NCI-H1092 treated with DMSO at 0.1 percent for 48 hours (cell line): Measurements from ENCODE around the gene MRGPRF.
"Not testable (repeated sequence)": the region's sequence is repeated elsewhere in the genome, so short reads cannot be mapped to it uniquely, and the experiment has no call there.

ENCODE experiments used
- DNase-seq: peaks from one replicate; lab custom pipeline; 2025; lab: John Stamatoyannopoulos, UW

The MRGPRF gene

GRCh38 chr11:68987211-68987610, 25.8 kb downstream of the MRGPRF start:
- no peak for DNase-seq

DNA sequence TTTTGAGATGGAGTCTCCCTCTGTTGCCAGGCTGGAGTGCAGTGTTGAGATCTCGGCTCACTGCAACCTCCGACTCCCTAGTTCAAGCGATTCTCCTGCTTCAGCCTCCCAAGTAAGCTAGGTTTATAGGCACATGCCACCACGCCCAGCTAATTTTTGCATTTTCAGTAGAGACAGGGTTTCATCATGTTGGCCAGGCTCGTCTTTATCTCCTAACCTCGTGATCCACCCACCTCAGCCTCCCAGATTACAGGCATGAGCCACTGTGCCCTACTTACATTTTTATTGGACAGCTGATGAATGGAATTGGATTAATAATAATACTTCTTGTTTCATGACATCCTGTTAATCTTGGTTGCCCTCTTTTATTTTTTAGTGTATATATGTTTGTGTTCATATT, 29.2 kb downstream of the MRGPRF start:
- DNase-seq: no peak

DNA sequence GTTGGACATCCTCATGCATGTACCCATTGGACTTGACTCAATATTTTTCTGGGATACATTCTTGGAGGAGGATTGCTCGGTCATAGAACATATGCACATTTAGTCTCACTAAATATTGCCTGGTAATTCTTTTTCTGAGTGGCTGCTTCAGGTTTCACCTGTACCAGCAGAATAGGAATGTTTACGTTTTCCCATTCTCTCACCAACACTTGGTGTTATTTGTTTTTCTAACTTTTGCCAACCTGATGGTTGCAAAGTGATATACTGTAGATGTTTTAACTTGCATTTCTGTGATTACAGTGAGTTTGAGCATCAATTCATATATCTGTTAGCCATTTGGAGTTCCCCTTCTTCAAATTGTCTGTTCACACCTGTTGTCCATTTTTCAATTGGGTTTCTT, 30.9 kb downstream of the MRGPRF start:
- DNase-seq: no peak

- DNase-seq: no peak
These were observed 32.3 kb downstream of the MRGPRF start, which contains the start of gene MRGPRD for GRCh38 chr11:68980776-68981065. Gene MRGPRD (minus strand): TSS chr11:68980986. CDS start chr11:68980986, 0 bp downstream.

- DNase-seq: no peak
These were observed 32.9 kb downstream of the MRGPRF start for GRCh38 chr11:68979931-68980775.

- DNase-seq: no peak
These were observed 34.0 kb downstream of the MRGPRF start for GRCh38 chr11:68978931-68979594.

DNA sequence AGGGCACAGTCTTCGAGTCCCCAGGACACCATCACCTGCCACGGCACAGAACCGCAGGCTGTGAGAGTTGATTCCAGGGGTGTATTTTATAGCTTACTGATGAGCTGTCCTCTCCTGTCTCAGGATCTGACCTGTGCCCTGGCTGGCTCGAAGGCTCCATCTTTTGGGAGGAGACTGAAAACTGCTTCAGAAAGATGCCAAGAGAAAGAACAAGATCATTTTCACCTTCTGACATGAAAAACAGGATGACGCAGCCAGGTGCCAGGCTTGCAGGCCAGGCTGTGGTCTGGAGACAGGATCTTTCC, 34.5 kb downstream of the MRGPRF start:
- no peak for DNase-seq

DNA sequence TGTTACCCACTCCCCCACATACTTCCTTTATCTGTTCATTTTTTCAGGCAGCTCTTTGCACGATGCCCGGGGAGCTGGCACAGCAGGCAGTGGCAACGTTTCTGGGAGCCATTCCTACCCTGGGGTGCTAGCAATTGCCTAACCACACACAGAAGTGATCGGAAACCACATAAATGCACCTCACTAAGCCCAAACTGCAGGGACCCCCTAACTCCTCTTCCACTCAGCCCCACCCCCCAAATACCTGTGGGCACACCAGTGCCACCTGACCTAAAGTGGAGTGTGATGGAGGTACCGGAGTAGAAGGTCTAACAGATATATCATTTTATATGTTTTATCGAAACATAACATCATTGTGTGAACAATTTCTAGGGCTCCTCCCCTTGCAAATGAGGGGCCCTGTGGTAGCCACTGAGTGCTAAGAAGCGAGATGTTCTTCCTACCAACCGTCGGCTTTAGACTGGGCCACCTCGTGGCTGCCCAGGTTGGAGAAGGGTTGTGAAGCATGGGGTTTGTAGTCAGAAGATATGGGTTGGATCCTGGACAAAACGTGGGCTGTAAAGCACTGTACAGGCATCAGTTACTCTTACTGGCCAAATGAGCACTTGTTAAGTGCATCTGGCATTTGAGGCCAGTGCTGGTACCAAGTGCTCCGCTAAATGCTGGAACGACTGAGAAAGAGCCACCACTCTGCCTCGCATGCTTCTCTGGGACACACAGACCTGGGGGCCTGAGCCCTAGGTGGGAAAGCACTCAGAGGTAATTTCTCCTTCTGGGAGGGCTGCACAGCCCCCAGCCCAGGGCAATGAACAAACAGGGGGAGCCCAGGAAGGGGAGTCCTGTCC, 35.0 kb downstream of the MRGPRF start:
- DNase-seq: no peak

GRCh38 chr11:68976563-68976962, 36.5 kb downstream of the MRGPRF start:
- DNase-seq: no peak

GRCh38 chr11:68976095-68976494, 37.0 kb downstream of the MRGPRF start:
- DNase-seq: no peak

GRCh38 chr11:68974421-68975194, 38.4 kb downstream of the MRGPRF start:
- no peak for DNase-seq

GRCh38 chr11:68973706-68974105, 39.3 kb downstream of the MRGPRF start:
- not testable (repeated sequence) for DNase-seq

DNA sequence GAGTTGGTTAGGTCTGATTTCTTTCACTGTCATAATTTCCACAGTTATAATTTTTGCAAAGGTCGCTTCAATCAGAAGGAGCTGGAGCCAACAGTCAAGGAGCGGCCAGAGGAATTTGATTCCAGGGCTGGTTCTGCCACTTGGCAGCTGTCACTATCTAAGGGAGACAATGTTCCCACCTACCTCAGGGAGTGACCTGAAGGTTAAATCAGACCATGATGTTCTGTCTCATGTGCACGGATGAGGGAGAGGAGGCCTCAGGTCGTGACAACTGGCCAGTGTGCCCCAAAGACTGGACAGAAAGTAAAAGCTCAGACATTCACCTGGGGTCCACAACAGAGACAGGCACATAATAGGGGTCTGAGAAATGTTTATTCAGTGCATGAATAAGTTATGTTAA, 39.8 kb downstream of the MRGPRF start:
- no peak for DNase-seq

GRCh38 chr11:68970921-68971636, 42.0 kb downstream of the MRGPRF start:
- DNase-seq: no peak

DNA sequence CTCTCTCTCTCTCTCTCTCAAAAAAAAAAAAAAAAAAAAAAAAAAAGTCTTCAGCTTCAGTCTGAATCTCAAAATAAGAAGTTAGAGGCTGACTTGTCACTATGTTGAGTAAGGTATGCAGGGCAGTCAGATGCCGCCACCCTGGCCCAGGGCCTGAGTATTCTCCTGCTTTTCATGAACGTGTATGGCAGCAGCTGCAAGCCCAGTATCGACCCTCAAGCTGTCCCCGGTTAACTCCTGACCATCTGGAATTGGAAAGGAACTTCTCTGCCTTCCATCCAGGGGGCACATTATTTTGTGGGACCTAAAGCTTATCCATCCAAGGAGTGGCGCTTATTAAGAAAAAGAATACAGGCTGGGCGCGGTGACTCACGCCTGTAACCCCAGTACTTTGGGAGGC, 43.7 kb downstream of the MRGPRF start:
- DNase-seq: no peak

DNA sequence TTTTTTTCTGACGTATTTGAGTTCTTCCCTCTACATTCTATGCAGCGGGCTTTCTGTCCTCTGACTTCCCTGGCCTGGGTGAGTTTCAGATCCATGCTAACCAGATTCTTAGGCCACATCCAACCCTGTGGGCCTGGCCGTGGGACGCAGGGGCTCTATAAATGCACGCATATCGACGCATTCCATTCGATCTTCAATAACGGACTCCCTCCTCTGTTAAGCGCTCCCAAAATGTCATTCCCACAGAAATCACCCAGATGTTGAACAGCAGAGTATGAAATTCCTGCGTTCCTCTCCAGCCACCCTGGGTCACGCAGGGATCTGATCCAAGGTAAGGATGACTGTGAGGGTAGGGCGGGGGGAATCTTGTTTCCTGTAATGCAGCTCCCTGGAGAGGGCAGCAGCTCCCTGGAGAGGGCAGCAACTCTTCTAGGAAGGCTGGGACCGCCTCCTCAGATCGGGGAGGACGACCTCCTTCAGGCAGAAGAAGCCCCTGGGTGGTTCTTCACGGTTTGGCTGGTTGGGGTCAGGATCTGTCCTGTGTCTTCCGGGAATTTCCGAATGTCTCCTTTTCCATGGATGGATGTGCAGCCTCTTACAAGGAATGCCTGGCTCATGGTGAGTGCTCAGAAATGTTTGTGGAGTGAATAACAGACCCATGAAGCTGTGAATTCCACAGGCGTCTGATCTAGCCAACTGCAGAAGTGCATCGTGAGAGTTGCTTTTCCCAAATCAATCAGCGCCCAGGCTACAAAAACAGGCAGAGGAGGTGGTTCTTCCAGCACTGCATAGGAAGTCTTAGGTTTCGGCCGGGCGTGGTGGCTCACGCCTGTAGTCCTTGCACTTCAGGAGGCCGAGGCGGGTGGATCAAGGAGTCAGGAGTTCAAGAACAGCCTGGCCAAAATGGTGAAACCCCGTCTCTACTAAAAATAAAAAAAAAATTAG, 44.5 kb downstream of the MRGPRF start:
- DNase-seq: no peak

- DNase-seq: no peak
These were observed 45.9 kb downstream of the MRGPRF start for GRCh38 chr11:68966894-68967780.

DNA sequence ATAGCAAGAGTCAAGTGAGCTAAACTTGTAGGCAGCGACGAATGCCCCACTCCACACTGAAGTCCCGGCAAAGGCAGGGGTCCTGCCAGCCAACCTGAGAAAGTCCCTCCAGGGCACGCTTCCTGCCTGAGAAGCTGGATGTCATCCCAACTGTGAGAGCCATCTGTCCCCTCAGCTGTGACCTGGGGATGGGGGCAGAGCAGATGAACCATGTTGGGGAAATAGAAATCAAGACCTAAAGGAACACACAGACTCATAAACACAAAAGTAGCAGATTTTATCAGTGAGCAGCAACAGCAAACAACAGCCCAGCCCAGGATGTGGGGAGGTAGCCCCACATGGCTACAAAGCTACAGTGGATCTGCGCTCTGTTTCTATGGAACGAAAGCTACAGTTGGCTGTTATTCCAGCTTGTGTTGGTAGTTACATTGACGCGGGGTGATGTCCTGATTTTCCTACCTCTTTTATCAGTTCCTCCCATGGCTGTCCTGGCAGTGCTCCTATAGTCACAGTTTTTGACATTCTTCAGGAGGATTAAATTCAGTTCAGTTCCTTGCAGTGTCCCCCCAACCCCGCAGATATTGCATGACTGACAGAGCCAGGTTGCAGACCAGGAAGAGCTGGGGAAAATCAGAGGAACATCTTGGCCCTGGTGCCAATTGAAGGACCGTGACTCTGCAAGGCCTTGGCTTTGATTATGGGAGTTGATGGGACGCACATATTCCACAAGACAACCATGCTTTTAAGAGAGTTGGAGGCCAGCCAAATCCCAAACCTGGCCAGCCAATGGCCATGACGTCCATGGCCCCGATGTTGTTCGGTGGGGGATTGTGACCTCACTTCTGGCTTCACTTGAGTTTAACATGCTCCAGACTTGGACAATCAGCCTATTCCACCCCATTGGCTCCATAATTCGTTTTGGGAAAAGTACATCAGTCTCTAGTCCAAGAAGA, 46.9 kb downstream of the MRGPRF start:
- no peak for DNase-seq
